Measurements from ENCODE around the gene NCS1. TPM values are rescaled to one million over a fixed set of nuclear protein-coding genes. Genes with fewer than 3 reads are reported as not detected.
A peak's percentile ranks its signal among the peaks of the same experiment; 100 is the strongest.

NCS1 gene
- total and polyA plus RNA-seq, 9 of the 15 experiments (the other 6 are each of a cell fraction or from before 2014, with no cell fraction given) = 0.28 to 27.0 (median 9.6) TPM

GRCh38 chr9:130143958-130144366, 28.2 kb upstream of the NCS1 start:
- Histone ChIP-seq H3K9me1 (ENCODE audit: control insufficient read depth, insufficient read depth, low read length) (no peaks in the 10 kb centered on the region), H3K9ac (ENCODE audit: insufficient read depth in 1 of 2, low read depth in 2 of 2, low read length in 2 of 2) (peak overlapping the region in 1 of 2 experiments; percentile 37; a peak in 1 of 4 replicates), H3K79me2 (ENCODE audit: control insufficient read depth, insufficient read depth, low read length) (no peaks in the 10 kb centered on the region), H3K36me3 (ENCODE audit: control insufficient read depth, insufficient read depth, low read length) (no peaks in the 10 kb centered on the region), H3K4me1 (replicated peaks in 1 of 2; ENCODE audit: control insufficient read depth in 2 of 2, insufficient read depth in 2 of 2, low read length in 2 of 2) (peaks cover 7 to 31% of the 10 kb centered on the region in 2 experiments; a peak in 4 of 5 replicates), H3K4me2 (ENCODE audit: insufficient read depth, low read length) (no peak overlapping the region), H3K4me3 (no peak overlapping the region), H4K20me1 (replicated peaks; ENCODE audit: control insufficient read depth, insufficient read depth, low read length) (no peaks in the 10 kb centered on the region), H3K27me3 (ENCODE audit: control insufficient read depth in 2 of 2, insufficient read depth in 2 of 2, low read length in 2 of 2) (no peaks in the 10 kb centered on the region; a peak in 1 of 5 replicates), H2AFZ (ENCODE audit: low read depth, low read length) (peak overlapping the region; percentile 28; the same call in 1 of the 2 replicates), H3K27ac (ENCODE audit: extremely low read depth, low read depth, low read length) (no peak overlapping the region), H3K9me3 (replicated peaks; ENCODE audit: control insufficient read depth, insufficient read depth, low read depth, low read length) (no peaks in the 10 kb centered on the region)
- ChIA-PET POLR2A (interaction anchor here (0.9 kb wide), 1 partner anchor 9 kb away, joined by 3 read pairs; no protein-coding TSS in a partner anchor), CTCF (ENCODE audit: low intra/inter-chr PET ratio) (no interaction called here)
- BruUV-seq (replicated peaks) = no TSS peak
- in situ Hi-C loops (cut with MboI) (loop anchor here (25.0 kb wide), 1 partner anchor 543 kb away; the partner anchor contains the start of gene EXOSC2), intact Hi-C loops (cut with micrococcal nuclease) (no loop called here)
- WGBS (ENCODE audit: insufficient coverage, low coverage, missing lambda C conversion rate) = 36% methylated on average over 14 of the region's 14 CpGs
- TF ChIP-seq KDM4B (IDR thresholded peaks at IDR 0.05; ENCODE audit: borderline replicate concordance in 2 of 2, low read depth in 1 of 2) (no peak), NFE2L1 (tag; IDR thresholded peaks at IDR 0.05; ENCODE audit: borderline replicate concordance, low read depth) (no peak), FOXO4 (CRISPR knock-in tag; IDR thresholded peaks at IDR 0.05) (no peak)
- TF ChIP-seq, protein P1, sequence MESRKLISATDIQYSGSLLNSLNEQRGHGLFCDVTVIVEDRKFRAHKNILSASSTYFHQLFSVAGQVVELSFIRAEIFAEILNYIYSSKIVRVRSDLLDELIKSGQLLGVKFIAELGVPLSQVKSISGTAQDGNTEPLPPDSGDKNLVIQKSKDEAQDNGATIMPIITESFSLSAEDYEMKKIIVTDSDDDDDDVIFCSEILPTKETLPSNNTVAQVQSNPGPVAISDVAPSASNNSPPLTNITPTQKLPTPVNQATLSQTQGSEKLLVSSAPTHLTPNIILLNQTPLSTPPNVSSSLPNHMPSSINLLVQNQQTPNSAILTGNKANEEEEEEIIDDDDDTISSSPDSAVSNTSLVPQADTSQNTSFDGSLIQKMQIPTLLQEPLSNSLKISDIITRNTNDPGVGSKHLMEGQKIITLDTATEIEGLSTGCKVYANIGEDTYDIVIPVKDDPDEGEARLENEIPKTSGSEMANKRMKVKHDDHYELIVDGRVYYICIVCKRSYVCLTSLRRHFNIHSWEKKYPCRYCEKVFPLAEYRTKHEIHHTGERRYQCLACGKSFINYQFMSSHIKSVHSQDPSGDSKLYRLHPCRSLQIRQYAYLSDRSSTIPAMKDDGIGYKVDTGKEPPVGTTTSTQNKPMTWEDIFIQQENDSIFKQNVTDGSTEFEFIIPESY (CRISPR knock-in tag; IDR thresholded peaks at IDR 0.05) = peak; percentile 85
- DNase-seq (ENCODE audit: extremely low read depth in 1 of 4, low spot score in 3 of 4) (no peak), ATAC-seq (peak; percentile 53), FAIRE-seq (no peak)

Measured in K562 (cell line).